B cell (primary cell): ENCODE measurements around the gene EPN2. TPM values are rescaled to one million over a fixed set of nuclear protein-coding genes. Genes with fewer than 3 reads are reported as not detected.
A peak's percentile ranks its signal among the peaks of the same experiment; 100 is the strongest.

Experiments used
- ATAC-seq: fragments of 200-7000 bp; cut with Tn5 transposase; one replicate; pipeline ENCODE4 v1.10.0; 2021; ENCODE audit warnings: low read depth, mild to moderate bottlenecking, moderate number of reproducible peaks, moderate library complexity
- CTCF ChIA-PET: fragments of 350-600 bp; sonication (Branson Sonifier 250); formaldehyde crosslinking; loops from one replicate; lab custom pipeline; 2021; ENCODE audit warnings: antibody characterized with exemption, inconsistent platforms; lab: Charles Lee
- POLR2A ChIA-PET: fragments of 350-600 bp; sonication (Branson Sonifier 250); formaldehyde crosslinking; loops from one replicate; lab custom pipeline; 2021; ENCODE audit warnings: antibody characterized with exemption; lab: Charles Lee
- DNase-seq: peaks from one replicate; pipeline ENCODE4 v3.0.0; 2013
- H2AFZ ChIP-seq: 2 replicates; pipeline ENCODE4 v1.6.1; 2012; ENCODE audit warnings: mild to moderate bottlenecking, low read depth, low read length; ENCODE audit not compliant: insufficient read depth, poor library complexity, severe bottlenecking
- H3K27ac ChIP-seq, 2 donors: 1 replicate in 1 of 2; 2 replicates in 1 of 2; pipeline ENCODE4 v1.5.1; 2012 to 2013; ENCODE audit warnings: low read length in 2 of 2, mild to moderate bottlenecking in 2 of 2, moderate library complexity in 1 of 2
- H3K27me3 ChIP-seq, 4 experiments: fragments of 200-600 bp in 1 of 4; sonication (generic) in 1 of 4; replicated peaks in 1 of 4; 1 replicate in 2 of 4; 2 replicates in 2 of 4; pipeline versions ENCODE4 v1.6.1 to v1.7.0; 2013 to 2016; ENCODE audit warnings: low read length in 3 of 4, mild to moderate bottlenecking in 2 of 4, mixed read lengths in 1 of 4, moderate library complexity in 1 of 4; ENCODE audit not compliant: insufficient read depth in 4 of 4, control insufficient read depth in 3 of 4; ENCODE audit errors: control extremely low read depth in 1 of 4
- H3K36me3 ChIP-seq, 2 experiments: replicated peaks in 1 of 2; 1 replicate in 1 of 2; 2 replicates in 1 of 2; pipeline versions ENCODE4 v1.6.1 to v1.7.1; 2013; ENCODE audit warnings: low read length in 1 of 2; ENCODE audit not compliant: insufficient read depth in 2 of 2, control insufficient read depth in 1 of 2; ENCODE audit errors: control extremely low read depth in 1 of 2, extremely low read depth in 1 of 2
- H3K4me1 ChIP-seq, 2 donors: fragments of 200-600 bp in 1 of 2; sonication (generic) in 1 of 2; 1 replicate in 1 of 2; 2 replicates in 1 of 2; pipeline versions ENCODE4 v1.5.1 to v1.6.1; 2013 to 2017; ENCODE audit warnings: low read length in 2 of 2; ENCODE audit not compliant: control insufficient read depth in 2 of 2, insufficient read depth in 2 of 2
- H3K4me2 ChIP-seq: replicated peaks from 2 replicates; pipeline ENCODE3; 2012; ENCODE audit warnings: mild to moderate bottlenecking, low read depth, low read length; ENCODE audit not compliant: poor library complexity, severe bottlenecking
- H3K4me3 ChIP-seq, 5 experiments: fragments of 200-600 bp in 1 of 5; sonication (generic) in 1 of 5; 1 replicate in 3 of 5; 2 replicates in 2 of 5; pipeline versions ENCODE4 v1.5.1 to v1.7.0; 2011 to 2016; ENCODE audit warnings: low read length in 4 of 5, mild to moderate bottlenecking in 4 of 5, low read depth in 2 of 5, control low read depth in 1 of 5, moderate library complexity in 1 of 5; ENCODE audit not compliant: insufficient read depth in 1 of 5; ENCODE audit errors: control extremely low read depth in 1 of 5, extremely low read depth in 1 of 5
- H3K79me2 ChIP-seq: fragments of 200-600 bp; sonication (generic); one replicate; pipeline ENCODE4 v1.6.0; 2016; ENCODE audit warnings: low read length; ENCODE audit not compliant: control insufficient read depth, insufficient read depth
- H3K9ac ChIP-seq: fragments of 200-600 bp; sonication (generic); 2 replicates; pipeline ENCODE4 v1.6.1; 2017; ENCODE audit warnings: mild to moderate bottlenecking, low read length, moderate library complexity
- H3K9me3 ChIP-seq, 3 donors: one replicate each; pipeline versions ENCODE4 v1.6.1 to v1.7.1; 2013; ENCODE audit warnings: low read length in 2 of 3; ENCODE audit not compliant: control insufficient read depth in 2 of 3, insufficient read depth in 1 of 3; ENCODE audit errors: control extremely low read depth in 1 of 3
- H4K20me1 ChIP-seq: 2 replicates; pipeline ENCODE4 v1.6.0; 2012; ENCODE audit warnings: mild to moderate bottlenecking, low read length; ENCODE audit not compliant: insufficient read depth, control insufficient read depth, poor library complexity, severe bottlenecking
- H3K27ac Mint-ChIP-seq: one replicate; pipeline ENCODE4 v1.8.0; 2021; ENCODE audit warnings: mixed read lengths
- H3K27me3 Mint-ChIP-seq: one replicate; pipeline ENCODE4 v1.8.0; 2021; ENCODE audit warnings: mixed read lengths
- H3K4me1 Mint-ChIP-seq: one replicate; pipeline ENCODE4 v1.8.0; 2021; ENCODE audit warnings: mixed read lengths
- H3K4me3 Mint-ChIP-seq: one replicate; pipeline ENCODE4 v1.8.0; 2021; ENCODE audit warnings: mixed read lengths
- H3K9me3 Mint-ChIP-seq: one replicate; pipeline ENCODE4 v1.8.0; 2022; ENCODE audit warnings: mixed read lengths; ENCODE audit not compliant: insufficient read depth
- CTCF ChIP-seq: fragments of 200-600 bp; IDR thresholded peaks from one replicate; pipeline ENCODE4 v1.8.0; 2022; ENCODE audit warnings: antibody characterized with exemption, mild to moderate bottlenecking
- EZH2 ChIP-seq: IDR thresholded peaks from 2 replicates; pipeline ENCODE4 v1.6.1; 2012; ENCODE audit warnings: borderline replicate concordance, low read depth, mild to moderate bottlenecking, moderate library complexity, low read length; ENCODE audit not compliant: insufficient read depth, poor library complexity, severe bottlenecking
- WGBS: methylation state at CpG from one replicate; pipeline ENCODE4 v1.1.5; 2013; ENCODE audit warnings: missing lambda C conversion rate; ENCODE audit not compliant: insufficient coverage; 5-methylcytosine and 5-hydroxymethylcytosine counted together
- intact Hi-C: fragments of 100-400 bp; cut with micrococcal nuclease; formaldehyde crosslinking; loops from one replicate; pipeline ENCODE4 v1.10.0; 2022
- polyA plus RNA-seq: library from polyadenylated mRNA; depleted of rRNA; stranded (reverse); fragments of >200 nt; gene quantifications from 2 replicates; pipeline ENCODE4 v1.2.3, GENCODE V29; 2012
- total RNA-seq, 2 donors: library from RNA; stranded (reverse); fragments of 120-200 nt in 1 of 2; gene quantifications; 1 replicate in 1 of 2; 2 replicates in 1 of 2; pipeline versions ENCODE4 v1.2.3 to v1.2.4, GENCODE V29; 2013 to 2022

The EPN2 gene
- total and polyA plus RNA-seq, 2 donors (not counting 1 experiment from before 2014, with no cell fraction given), result 15.7 to 35.6 TPM

- WGBS, result 97% methylated on average over 7 of the region's 10 CpGs
- CTCF ChIA-PET, result interaction anchor here (0.6 to 6.1 kb wide), 5 partner anchors 13 to 405 kb away, joined by 3 to 37 read pairs (median 6); partner anchors contain the start of gene B9D1
These were observed 70.4 kb downstream of the EPN2 start for GRCh38 chr17:19307521-19307920.

More at GRCh38 chr17:19307521-19307920, 70.4 kb downstream of the EPN2 start:
- Histone ChIP-seq H3K27ac (no peak overlapping the region), H4K20me1 (peaks cover 13% of the 10 kb centered on the region), H3K4me3 (no peak overlapping the region), H3K4me2 (peak overlapping the region; percentile 0), H3K27me3 (peaks cover 0 to 31% (median 3%) of the 10 kb centered on the region in 4 experiments), H3K36me3 (peaks cover 0 to 4% of the 10 kb centered on the region in 2 experiments), H3K4me1 (peaks cover 61 to 63% of the 10 kb centered on the region in 2 donors), H3K79me2 (peaks cover 5% of the 10 kb centered on the region), H3K9me3 (no peaks in the 10 kb centered on the region), H3K9ac (no peak overlapping the region), H2AFZ (no peak overlapping the region)
- POLR2A ChIA-PET, result no interaction called here
- peaks cover 61% of the 10 kb centered on the region for H3K4me1 Mint-ChIP-seq
- intact Hi-C loops, result loop anchor here (2.0 to 5.0 kb wide), 2 partner anchors 55 to 70 kb away; partner anchors contain the start of genes B9D1 and MAPK7
- DNase-seq, result no peak
- no peaks in the 10 kb centered on the region for H3K27me3 Mint-ChIP-seq
- no peak for ATAC-seq
- H3K27ac Mint-ChIP-seq, result peak overlapping the region; percentile 11
- no peak for TF ChIP-seq CTCF
- no peak for TF ChIP-seq EZH2
- H3K4me3 Mint-ChIP-seq, result peak overlapping the region; percentile 6
- no peaks in the 10 kb centered on the region for H3K9me3 Mint-ChIP-seq
